DOHH2 (cell line): Measurements from ENCODE around the gene DENND1B.

ENCODE experiments used
- H3F3A ChIP-seq: fragments of 200-600 bp; sonication (generic), shearing (Covaris generic); 2 replicates; pipeline ENCODE4 v1.6.0; 2016; ENCODE audit warnings: antibody characterized with exemption, mild to moderate bottlenecking; ENCODE audit not compliant: control insufficient read depth, insufficient read depth
- H3K27ac ChIP-seq: fragments of 200-600 bp; sonication (generic); 2 replicates; pipeline ENCODE4 v1.5.1; 2014; ENCODE audit warnings: low read depth, mild to moderate bottlenecking, low read length, moderate library complexity
- H3K27me3 ChIP-seq: fragments of 200-600 bp; sonication (generic); 2 replicates; pipeline ENCODE4 v1.6.1; 2014; ENCODE audit warnings: mild to moderate bottlenecking, low read length, mixed read lengths; ENCODE audit not compliant: control insufficient read depth
- H3K36me3 ChIP-seq: fragments of 200-600 bp; sonication (generic); 2 replicates; pipeline ENCODE4 v1.6.1; 2014; ENCODE audit warnings: mild to moderate bottlenecking, low read length, moderate library complexity, mixed read lengths; ENCODE audit not compliant: control insufficient read depth
- H3K4me1 ChIP-seq: fragments of 200-600 bp; sonication (generic); 2 replicates; pipeline ENCODE4 v1.6.1; 2014; ENCODE audit warnings: mild to moderate bottlenecking, low read length, mixed read lengths; ENCODE audit not compliant: control insufficient read depth
- H3K4me2 ChIP-seq: fragments of 200-600 bp; sonication (generic); 2 replicates; pipeline ENCODE4 v1.6.0; 2014; ENCODE audit warnings: mild to moderate bottlenecking, low read length, moderate library complexity
- H3K4me3 ChIP-seq: fragments of 200-600 bp; sonication (generic); 2 replicates; pipeline ENCODE4 v1.5.1; 2014; ENCODE audit warnings: mild to moderate bottlenecking, low read length, mixed read lengths
- H3K79me2 ChIP-seq: fragments of 200-600 bp; sonication (generic); 2 replicates; pipeline ENCODE4 v1.6.1; 2014; ENCODE audit warnings: mild to moderate bottlenecking, low read length, mixed read lengths; ENCODE audit not compliant: control insufficient read depth
- H3K9me2 ChIP-seq: fragments of 200-600 bp; sonication (generic); replicated peaks from 2 replicates; pipeline ENCODE4 v1.6.1; 2014; ENCODE audit warnings: mild to moderate bottlenecking, low read length, mixed read lengths; ENCODE audit not compliant: control insufficient read depth
- H3K9me3 ChIP-seq: fragments of 200-600 bp; sonication (generic); 2 replicates; pipeline ENCODE4 v1.6.1; 2014; ENCODE audit warnings: antibody characterized with exemption, low read length, mixed read lengths; ENCODE audit not compliant: control insufficient read depth, insufficient read depth
- H4K20me1 ChIP-seq: fragments of 200-600 bp; sonication (generic); 2 replicates; pipeline ENCODE4 v1.6.0; 2014; ENCODE audit warnings: low read depth, mild to moderate bottlenecking, antibody characterized with exemption, low read length, moderate library complexity; ENCODE audit not compliant: control insufficient read depth, insufficient read depth
- EZH2phosphoT487 ChIP-seq: fragments of 200-600 bp; sonication (generic); IDR thresholded peaks from 2 replicates; pipeline ENCODE4 v1.6.1; 2017; ENCODE audit warnings: borderline replicate concordance, mild to moderate bottlenecking, antibody characterized with exemption, low read length, moderate library complexity, mixed read lengths
- TF ChIP-seq, protein P1 (sequence below): fragments of 200-600 bp; sonication (generic); IDR thresholded peaks from one replicate; pipeline ENCODE4 v1.5.1; 2014; ENCODE audit warnings: antibody characterized with exemption, mild to moderate bottlenecking, low read depth, low read length; ENCODE audit not compliant: poor library complexity, severe bottlenecking

DENND1B gene

DNA sequence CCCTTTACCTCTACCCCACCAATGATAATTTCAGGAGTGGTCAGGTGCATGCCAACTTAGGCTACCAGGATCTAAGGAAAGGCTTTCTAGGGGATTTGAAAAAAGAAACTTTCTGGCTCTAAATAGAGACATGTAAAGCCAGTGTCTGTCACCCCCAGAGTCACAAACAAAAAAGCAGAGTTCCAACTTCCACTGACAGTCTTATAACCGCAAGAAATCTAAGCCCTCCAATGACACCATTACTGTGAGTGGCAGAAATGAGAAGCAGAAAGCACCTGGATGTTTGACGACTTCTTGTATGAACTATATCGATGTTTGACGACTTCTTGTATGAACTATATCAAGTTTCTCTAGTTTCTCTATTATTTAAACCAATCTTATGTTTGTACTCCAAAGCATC is 6.0 kb downstream of the DENND1B start:
- Histone ChIP-seq H3K9me3 (no peaks in the 10 kb centered on the region), H3K79me2 (peaks cover 52% of the 10 kb centered on the region), H3K4me1 (peaks cover 22% of the 10 kb centered on the region), H3K27ac (no peak overlapping the region), H3K4me2 (no peak overlapping the region), H3K27me3 (no peaks in the 10 kb centered on the region), H3K36me3 (peaks cover 11% of the 10 kb centered on the region), H3K4me3 (no peak overlapping the region), H4K20me1 (no peaks in the 10 kb centered on the region), H3K9me2 (no peaks in the 10 kb centered on the region), H3F3A (0 out of 2 replicates have a peak, but pooled peaks cover 4% of the 10 kb centered on the region)
- TF ChIP-seq EZH2phosphoT487 = no peak
- TF ChIP-seq, protein P1, sequence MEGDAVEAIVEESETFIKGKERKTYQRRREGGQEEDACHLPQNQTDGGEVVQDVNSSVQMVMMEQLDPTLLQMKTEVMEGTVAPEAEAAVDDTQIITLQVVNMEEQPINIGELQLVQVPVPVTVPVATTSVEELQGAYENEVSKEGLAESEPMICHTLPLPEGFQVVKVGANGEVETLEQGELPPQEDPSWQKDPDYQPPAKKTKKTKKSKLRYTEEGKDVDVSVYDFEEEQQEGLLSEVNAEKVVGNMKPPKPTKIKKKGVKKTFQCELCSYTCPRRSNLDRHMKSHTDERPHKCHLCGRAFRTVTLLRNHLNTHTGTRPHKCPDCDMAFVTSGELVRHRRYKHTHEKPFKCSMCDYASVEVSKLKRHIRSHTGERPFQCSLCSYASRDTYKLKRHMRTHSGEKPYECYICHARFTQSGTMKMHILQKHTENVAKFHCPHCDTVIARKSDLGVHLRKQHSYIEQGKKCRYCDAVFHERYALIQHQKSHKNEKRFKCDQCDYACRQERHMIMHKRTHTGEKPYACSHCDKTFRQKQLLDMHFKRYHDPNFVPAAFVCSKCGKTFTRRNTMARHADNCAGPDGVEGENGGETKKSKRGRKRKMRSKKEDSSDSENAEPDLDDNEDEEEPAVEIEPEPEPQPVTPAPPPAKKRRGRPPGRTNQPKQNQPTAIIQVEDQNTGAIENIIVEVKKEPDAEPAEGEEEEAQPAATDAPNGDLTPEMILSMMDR = no peak

DNA sequence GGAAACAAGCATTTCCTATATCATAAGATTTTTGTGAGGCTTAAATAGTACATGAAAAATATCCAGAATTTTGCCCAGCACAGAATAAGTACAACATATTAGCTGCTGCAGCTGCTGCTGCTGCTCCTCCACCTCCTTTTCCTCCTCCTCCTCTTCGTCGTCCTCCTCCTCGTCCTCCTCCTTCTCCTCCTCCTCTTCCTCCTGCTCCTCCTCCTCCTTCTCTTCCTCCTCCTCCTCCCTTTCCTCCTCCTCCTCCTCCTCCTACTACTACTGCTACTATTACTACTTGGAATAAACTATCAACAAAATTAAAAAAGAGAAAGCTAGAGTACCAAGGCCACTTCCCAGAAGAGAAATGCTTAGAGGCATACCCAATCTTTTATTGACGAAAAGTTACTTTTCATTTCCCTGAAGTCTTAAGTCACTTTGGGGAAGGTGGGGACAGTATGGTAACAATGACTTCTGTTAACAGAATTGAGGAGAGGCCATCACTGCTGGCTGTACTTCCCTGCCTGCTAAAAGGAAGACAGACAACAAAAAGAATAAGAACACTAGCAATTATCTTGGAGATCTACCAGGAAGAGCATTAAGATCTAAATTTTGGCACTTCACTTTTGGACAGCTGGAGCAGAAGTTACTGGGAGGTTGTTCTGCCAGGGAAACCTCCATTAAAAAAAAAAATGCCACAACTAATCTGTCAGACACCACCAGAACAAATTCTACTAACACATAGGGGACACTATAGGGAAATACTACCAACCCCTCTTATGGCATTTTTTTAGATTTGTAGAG is 7.1 kb downstream of the DENND1B start:
- TF ChIP-seq, protein P1 = no peak
- TF ChIP-seq EZH2phosphoT487 = no peak
- Histone ChIP-seq H3K9me2 (no peaks in the 10 kb centered on the region), H3K4me3 (no peak overlapping the region), H3K79me2 (peaks cover 45% of the 10 kb centered on the region), H3K27ac (no peak overlapping the region), H3K36me3 (peaks cover 11% of the 10 kb centered on the region), H3K4me2 (no peak overlapping the region), H4K20me1 (no peaks in the 10 kb centered on the region), H3K27me3 (no peaks in the 10 kb centered on the region), H3K9me3 (no peaks in the 10 kb centered on the region), H3F3A (peaks cover 4% of the 10 kb centered on the region; the same call in 1 of the 2 replicates), H3K4me1 (peaks cover 16% of the 10 kb centered on the region)

DNA sequence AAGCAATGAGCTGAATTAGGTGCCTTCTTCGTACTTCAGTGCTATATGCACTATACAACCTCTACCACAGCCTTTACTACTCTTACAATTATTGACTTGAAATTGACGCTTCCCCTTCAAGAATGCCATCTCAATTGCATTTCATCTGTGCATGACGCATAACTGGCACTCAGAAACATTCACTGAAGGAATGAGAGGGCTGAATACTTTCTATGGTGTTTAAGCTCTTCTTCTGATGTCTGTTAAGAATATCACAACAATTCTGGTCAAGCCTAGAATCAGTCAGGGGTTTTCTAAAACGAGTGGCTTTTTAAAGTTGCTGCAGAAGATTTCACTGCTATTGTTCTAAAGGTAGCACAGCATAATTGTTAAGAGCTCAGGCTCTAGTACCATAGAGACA is 11.5 kb downstream of the DENND1B start:
- Histone ChIP-seq H3K4me3 (no peak overlapping the region), H4K20me1 (no peaks in the 10 kb centered on the region), H3K79me2 (peaks cover 27% of the 10 kb centered on the region), H3F3A (peaks cover 6% of the 10 kb centered on the region), H3K4me2 (no peak overlapping the region), H3K27me3 (no peaks in the 10 kb centered on the region), H3K36me3 (peaks cover 9% of the 10 kb centered on the region), H3K4me1 (peaks cover 26% of the 10 kb centered on the region), H3K9me3 (no peaks in the 10 kb centered on the region), H3K27ac (no peak overlapping the region), H3K9me2 (no peaks in the 10 kb centered on the region)
- TF ChIP-seq, protein P1 = no peak
- TF ChIP-seq EZH2phosphoT487 = no peak
